Measurements from ENCODE around the gene JAKMIP2. TPM values are rescaled to one million over a fixed set of nuclear protein-coding genes. Genes with fewer than 3 reads are reported as not detected.
"Not testable (repeated sequence)": the region's sequence is repeated elsewhere in the genome, so short reads cannot be mapped to it uniquely, and the experiment has no call there.

The JAKMIP2 gene
- total RNA-seq, 4 donors from 2014 or later, result 0.09 to 2.9 (median 0.18) TPM; not detected in 1

DNA sequence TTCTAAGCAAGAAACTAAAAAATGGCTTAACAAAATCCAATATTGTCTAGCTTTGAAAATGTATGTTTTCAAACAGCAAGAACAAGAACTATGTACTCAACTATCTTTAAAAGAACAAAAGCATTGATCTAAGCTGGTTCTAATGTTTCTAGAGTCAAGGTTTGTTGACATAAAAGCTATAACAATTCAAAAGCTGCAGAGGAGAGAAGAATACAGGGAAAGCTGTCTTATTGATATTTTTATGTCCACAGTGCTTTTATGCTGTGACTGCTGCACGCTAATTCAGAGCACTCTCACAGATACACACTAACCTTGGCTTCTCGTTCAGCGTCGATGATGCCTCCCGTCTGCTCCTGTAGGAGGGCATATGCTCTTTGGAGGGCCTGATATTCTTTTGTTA, 143.2 kb downstream of the JAKMIP2 start:
- no peaks in the 10 kb centered on the region for H3K9me3 ChIP-seq
- TF ChIP-seq POLR2A (IDR thresholded peaks at IDR 0.05) (no peak), CTCF (IDR thresholded peaks at IDR 0.05) (no peak)
- no peak for DNase-seq
- WGBS, 2 donors, result 52 to 67% methylated on average over 5 of the region's 5 CpGs
- no peak overlapping the region for H3K27ac ChIP-seq
- H3K4me1 ChIP-seq, result peaks cover 0 to 13% (median 0%) of the 10 kb centered on the region in 3 donors
- no peak overlapping the region for H3K4me3 ChIP-seq
- intact Hi-C loops (cut with DNase I), result no loop called here
- H3K27me3 ChIP-seq, result no peaks in the 10 kb centered on the region
- no peaks in the 10 kb centered on the region for H3K36me3 ChIP-seq

DNA sequence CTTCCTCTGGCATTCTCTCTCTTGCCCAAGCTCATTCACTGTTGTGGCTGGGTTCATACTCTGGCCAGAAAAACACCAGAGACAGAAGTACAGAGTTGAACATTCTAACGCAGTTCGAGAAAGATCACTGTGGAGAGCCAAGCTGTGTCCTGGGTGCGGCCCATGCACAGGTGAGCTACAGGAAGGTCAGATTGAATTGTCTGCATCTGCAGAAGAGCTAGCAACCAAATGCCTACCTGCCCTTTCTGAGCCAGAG, 145.9 kb downstream of the JAKMIP2 start:
- H3K9me3 ChIP-seq, result no peaks in the 10 kb centered on the region
- intact Hi-C loops (cut with DNase I), result no loop called here
- H3K27ac ChIP-seq, result no peak overlapping the region
- WGBS, 2 donors, result 77 to 83% methylated on average over 3 of the region's 3 CpGs
- peaks cover 0 to 13% (median 0%) of the 10 kb centered on the region in 3 donors for H3K4me1 ChIP-seq
- no peak for DNase-seq
- no peaks in the 10 kb centered on the region for H3K27me3 ChIP-seq
- no peak for TF ChIP-seq CTCF (IDR thresholded peaks at IDR 0.05)
- no peaks in the 10 kb centered on the region for H3K36me3 ChIP-seq
- no peak overlapping the region for H3K4me3 ChIP-seq

GRCh38 chr5:147635882-147636728, 146.4 kb downstream of the JAKMIP2 start:
- TF ChIP-seq POLR2A (IDR thresholded peaks at IDR 0.05) (no peak), CTCF (IDR thresholded peaks at IDR 0.05) (no peak)
- 66 to 83% methylated on average over 7 to 14 of the region's 15 CpGs for WGBS, 2 donors
- Histone ChIP-seq H3K4me3 (peak overlapping the region in 1 of 4 donors; percentile 17), H3K9me3 (no peaks in the 10 kb centered on the region), H3K36me3 (no peaks in the 10 kb centered on the region), H3K4me1 (peaks cover 0 to 13% (median 0%) of the 10 kb centered on the region in 3 donors), H3K27me3 (no peaks in the 10 kb centered on the region), H3K27ac (peak overlapping the region in 1 of 4 donors; percentile 28)
- no peak for DNase-seq
- intact Hi-C loops (cut with DNase I), result no loop called here

- intact Hi-C loops (cut with DNase I); H3K9me3 ChIP-seq; H3K4me3 ChIP-seq; H3K36me3 ChIP-seq; H3K27me3 ChIP-seq; DNase-seq; H3K27ac ChIP-seq: not testable (repeated sequence)
- WGBS, 2 donors, result 77 to 80% methylated on average over 5 of the region's 5 CpGs
- H3K4me1 ChIP-seq, result peaks cover 0 to 13% (median 0%) of the 10 kb centered on the region in 3 donors
Measured at GRCh38 chr5:147635439-147635838, 147.1 kb downstream of the JAKMIP2 start.

GRCh38 chr5:147633173-147633572, 149.4 kb downstream of the JAKMIP2 start:
- Histone ChIP-seq H3K27me3 (no peaks in the 10 kb centered on the region), H3K9me3 (no peaks in the 10 kb centered on the region), H3K27ac (no peak overlapping the region), H3K36me3 (no peaks in the 10 kb centered on the region), H3K4me3 (no peak overlapping the region), H3K4me1 (peaks cover 0 to 13% (median 0%) of the 10 kb centered on the region in 3 donors)
- TF ChIP-seq CTCF (IDR thresholded peaks at IDR 0.05), result no peak
- no peak for TF ChIP-seq POLR2A (IDR thresholded peaks at IDR 0.05)
- intact Hi-C loops (cut with DNase I), result no loop called here
- DNase-seq, result no peak
